OCI-LY7 (cell line): ENCODE measurements around the gene UGT1A7. TPM values are rescaled to one million over a fixed set of nuclear protein-coding genes. Genes with fewer than 3 reads are reported as not detected.

Source experiments
- BruUV-seq: library from RNA; stranded (reverse); fragments of 400-500 nt; replicated peaks from 2 replicates; lab custom pipeline; 2021; lab: Mats Ljungman, UMichigan
- CTCF ChIA-PET: fragments of 300-600 bp; sonication (Branson Sonifier 250); formaldehyde crosslinking; loops from one replicate; lab custom pipeline; 2022; ENCODE audit warnings: antibody characterized with exemption; ENCODE audit not compliant: unreplicated experiment; lab: Charles Lee
- POLR2A ChIA-PET: fragments of 300-600 bp; sonication (Branson Sonifier 250); formaldehyde crosslinking; loops from one replicate; lab custom pipeline; 2022; ENCODE audit warnings: antibody characterized with exemption; lab: Charles Lee
- DNase-seq: peaks from one replicate; pipeline ENCODE4 v3.0.0-alpha.2; 2015; ENCODE audit warnings: low spot score
- H2AFZ ChIP-seq: fragments of 200-600 bp; sonication (generic), shearing (Covaris generic); 2 replicates; pipeline ENCODE4 v1.6.1; 2014; ENCODE audit warnings: mild to moderate bottlenecking, antibody characterized with exemption, low read length, moderate library complexity
- H3K27ac ChIP-seq: fragments of 200-600 bp; sonication (generic); 2 replicates; pipeline ENCODE4 v1.5.1; 2014; ENCODE audit warnings: mixed run types, low read depth, mild to moderate bottlenecking, moderate library complexity, low read length, inconsistent platforms; ENCODE audit not compliant: poor library complexity, severe bottlenecking
- H3K36me3 ChIP-seq: fragments of 200-600 bp; sonication (generic); 2 replicates; pipeline ENCODE4 v1.6.1; 2014; ENCODE audit warnings: mild to moderate bottlenecking, antibody characterized with exemption, low read length, moderate library complexity, mixed read lengths; ENCODE audit not compliant: insufficient read depth
- H3K4me1 ChIP-seq: fragments of 200-600 bp; sonication (generic); 2 replicates; pipeline ENCODE4 v1.5.1; 2014; ENCODE audit warnings: mild to moderate bottlenecking, low read length; ENCODE audit not compliant: insufficient read depth, poor library complexity, severe bottlenecking
- H3K4me2 ChIP-seq: fragments of 200-600 bp; sonication (generic); 2 replicates; pipeline ENCODE4 v1.6.1; 2014; ENCODE audit warnings: mild to moderate bottlenecking, low read length
- H3K4me3 ChIP-seq: fragments of 200-600 bp; sonication (generic); 2 replicates; pipeline ENCODE4 v1.5.1; 2014; ENCODE audit warnings: mild to moderate bottlenecking, low read depth, low read length; ENCODE audit not compliant: poor library complexity, severe bottlenecking
- H3K79me2 ChIP-seq: fragments of 200-600 bp; sonication (generic); 2 replicates; pipeline ENCODE4 v1.6.1; 2016; ENCODE audit warnings: low read depth, mild to moderate bottlenecking, low read length, moderate library complexity, mixed read lengths; ENCODE audit not compliant: insufficient read depth
- H3K9me2 ChIP-seq: fragments of 200-600 bp; sonication (generic); 2 replicates; pipeline ENCODE4 v1.6.1; 2016; ENCODE audit warnings: mild to moderate bottlenecking, low read length, mixed read lengths; ENCODE audit not compliant: insufficient read depth
- H3K9me3 ChIP-seq: fragments of 200-600 bp; sonication (generic); 2 replicates; pipeline ENCODE4 v1.6.1; 2014; ENCODE audit warnings: mild to moderate bottlenecking, mixed run types, low read length, mixed read lengths
- H4K20me1 ChIP-seq: fragments of 200-600 bp; sonication (generic); 2 replicates; pipeline ENCODE4 v1.6.1; 2014; ENCODE audit warnings: mild to moderate bottlenecking, antibody characterized with exemption, low read length, moderate library complexity, mixed read lengths; ENCODE audit not compliant: insufficient read depth
- CTCF ChIP-seq: fragments of 200-600 bp; sonication (generic); conservative IDR thresholded peaks from 2 replicates; pipeline ENCODE4 v1.5.1; 2014; ENCODE audit warnings: mild to moderate bottlenecking, antibody characterized with exemption, low read length, moderate library complexity, mixed read lengths
- EZH2phosphoT487 ChIP-seq: fragments of 200-600 bp; sonication (generic); IDR thresholded peaks from 2 replicates; pipeline ENCODE4 v1.6.1; 2018; ENCODE audit warnings: low read depth, borderline replicate concordance, mild to moderate bottlenecking, mixed run types, antibody characterized with exemption, low read length, moderate library complexity, mixed read lengths
- intact Hi-C: fragments of 100-400 bp; cut with micrococcal nuclease; formaldehyde crosslinking; loops from one replicate; pipeline ENCODE4 v1.10.0; 2022; ENCODE audit not compliant: unreplicated experiment
- total RNA-seq, 2 experiments: library from RNA; depleted of rRNA in 1 of 2; stranded (reverse); fragments of >200 nt in 1 of 2; shearing (Covaris generic) in 1 of 2; gene quantifications; 2 replicates each; pipeline ENCODE4 v1.2.3, GENCODE V29; 2014 to 2022

UGT1A7 gene
- total RNA-seq, 2 experiments from 2014 or later: not detected

- no TSS peak for BruUV-seq
- H3K79me2 ChIP-seq: no peaks in the 10 kb centered on the region
- DNase-seq: no peak
- H2AFZ ChIP-seq: no peak overlapping the region
- intact Hi-C loops: no loop called here
- no peaks in the 10 kb centered on the region for H3K9me3 ChIP-seq
- H3K4me1 ChIP-seq: no peaks in the 10 kb centered on the region
- no peaks in the 10 kb centered on the region for H3K9me2 ChIP-seq
- no peaks in the 10 kb centered on the region for H4K20me1 ChIP-seq
- no peak overlapping the region for H3K27ac ChIP-seq
- no peak for TF ChIP-seq EZH2phosphoT487
- ChIA-PET POLR2A (no interaction called here), CTCF (no interaction called here)
- no peak overlapping the region for H3K4me3 ChIP-seq
- no peaks in the 10 kb centered on the region for H3K36me3 ChIP-seq
- no peak overlapping the region for H3K4me2 ChIP-seq
Measured at GRCh38 chr2:233772153-233772552, 90.5 kb downstream of the UGT1A7 start.

GRCh38 chr2:233772583-233772982, 90.9 kb downstream of the UGT1A7 start:
- no TSS peak for BruUV-seq
- CTCF ChIA-PET: no interaction called here
- no peak overlapping the region for H3K27ac ChIP-seq
- no peak overlapping the region for H3K4me3 ChIP-seq
- H3K9me2 ChIP-seq: no peaks in the 10 kb centered on the region
- no peak for DNase-seq
- no peak for TF ChIP-seq CTCF
- TF ChIP-seq EZH2phosphoT487: no peak
- no peaks in the 10 kb centered on the region for H3K4me1 ChIP-seq
- no peaks in the 10 kb centered on the region for H3K36me3 ChIP-seq
- POLR2A ChIA-PET: no interaction called here
- H2AFZ ChIP-seq: no peak overlapping the region
- no peaks in the 10 kb centered on the region for H4K20me1 ChIP-seq
- no peaks in the 10 kb centered on the region for H3K79me2 ChIP-seq
- no peak overlapping the region for H3K4me2 ChIP-seq
- H3K9me3 ChIP-seq: no peaks in the 10 kb centered on the region
- intact Hi-C loops: no loop called here

- Histone ChIP-seq H3K36me3 (no peaks in the 10 kb centered on the region), H3K4me2 (no peak overlapping the region), H2AFZ (no peak overlapping the region), H3K27ac (no peak overlapping the region), H3K4me1 (no peaks in the 10 kb centered on the region), H3K4me3 (no peak overlapping the region), H3K79me2 (no peaks in the 10 kb centered on the region), H4K20me1 (no peaks in the 10 kb centered on the region), H3K9me2 (no peaks in the 10 kb centered on the region), H3K9me3 (no peaks in the 10 kb centered on the region)
- TF ChIP-seq EZH2phosphoT487 (no peak), CTCF (no peak)
- CTCF ChIA-PET: no interaction called here
- no peak for DNase-seq
- intact Hi-C loops: no loop called here
- POLR2A ChIA-PET: no interaction called here
- BruUV-seq: no TSS peak
Measured at GRCh38 chr2:233773854-233774253, 92.2 kb downstream of the UGT1A7 start.
